GM18907 (cell line): Measurements from ENCODE around the gene C19orf12.

Source experiments
- ATAC-seq: cut with Tn5 transposase; IDR thresholded peaks from one replicate; pipeline ENCODE4 v1.9.1; 2021; ENCODE audit warnings: mild to moderate bottlenecking, moderate library complexity; ENCODE audit not compliant: unreplicated experiment

The C19orf12 gene

GRCh38 chr19:29714953-29715700, at the start of gene C19orf12:
Gene C19orf12 (minus strand): TSS chr19:29715261. CDS start chr19:29708413, 6,848 bp downstream.
- peak; percentile 84 for ATAC-seq

GRCh38 chr19:29764361-29764760, 49.3 kb upstream of the C19orf12 start:
- no peak for ATAC-seq

GRCh38 chr19:29763196-29763595, 48.1 kb upstream of the C19orf12 start:
- no peak for ATAC-seq

- no peak for ATAC-seq
Observed at GRCh38 chr19:29761575-29762232, 46.6 kb upstream of the C19orf12 start.

- no peak for ATAC-seq
Observed at GRCh38 chr19:29760752-29761502, 45.9 kb upstream of the C19orf12 start.

GRCh38 chr19:29759359-29759758, 44.3 kb upstream of the C19orf12 start:
- no peak for ATAC-seq

GRCh38 chr19:29758863-29759262, 43.8 kb upstream of the C19orf12 start:
- no peak for ATAC-seq

GRCh38 chr19:29757551-29757950, 42.5 kb upstream of the C19orf12 start:
- ATAC-seq, result no peak

- no peak for ATAC-seq
Observed at GRCh38 chr19:29753934-29754305, 38.9 kb upstream of the C19orf12 start.

- no peak for ATAC-seq
Observed at GRCh38 chr19:29753190-29753933, 38.3 kb upstream of the C19orf12 start.

- no peak for ATAC-seq
Observed at GRCh38 chr19:29752450-29753025, 37.5 kb upstream of the C19orf12 start.

GRCh38 chr19:29751932-29752331, 36.9 kb upstream of the C19orf12 start:
- ATAC-seq, result no peak

GRCh38 chr19:29750001-29750400, 34.9 kb upstream of the C19orf12 start:
- ATAC-seq, result no peak

- no peak for ATAC-seq
Observed at GRCh38 chr19:29748996-29749849, 34.2 kb upstream of the C19orf12 start.

- ATAC-seq, result no peak
Observed at GRCh38 chr19:29745253-29745652, 30.2 kb upstream of the C19orf12 start.

- ATAC-seq, result no peak
Observed at GRCh38 chr19:29743681-29744080, 28.6 kb upstream of the C19orf12 start.

GRCh38 chr19:29741776-29742175, 26.7 kb upstream of the C19orf12 start:
- ATAC-seq, result no peak

GRCh38 chr19:29741226-29741625, 26.2 kb upstream of the C19orf12 start:
- ATAC-seq, result no peak

GRCh38 chr19:29737461-29738000, 22.5 kb upstream of the C19orf12 start:
- no peak for ATAC-seq
